GM12801 (cell line): ENCODE data around the gene HTT-AS.

ENCODE experiments used
- TF ChIP-seq, protein P1 (sequence below): IDR thresholded peaks from one replicate; pipeline ENCODE4 v1.5.1; 2011; ENCODE audit warnings: control low read depth; ENCODE audit not compliant: insufficient read length; ENCODE audit errors: extremely low read depth

HTT-AS gene

DNA sequence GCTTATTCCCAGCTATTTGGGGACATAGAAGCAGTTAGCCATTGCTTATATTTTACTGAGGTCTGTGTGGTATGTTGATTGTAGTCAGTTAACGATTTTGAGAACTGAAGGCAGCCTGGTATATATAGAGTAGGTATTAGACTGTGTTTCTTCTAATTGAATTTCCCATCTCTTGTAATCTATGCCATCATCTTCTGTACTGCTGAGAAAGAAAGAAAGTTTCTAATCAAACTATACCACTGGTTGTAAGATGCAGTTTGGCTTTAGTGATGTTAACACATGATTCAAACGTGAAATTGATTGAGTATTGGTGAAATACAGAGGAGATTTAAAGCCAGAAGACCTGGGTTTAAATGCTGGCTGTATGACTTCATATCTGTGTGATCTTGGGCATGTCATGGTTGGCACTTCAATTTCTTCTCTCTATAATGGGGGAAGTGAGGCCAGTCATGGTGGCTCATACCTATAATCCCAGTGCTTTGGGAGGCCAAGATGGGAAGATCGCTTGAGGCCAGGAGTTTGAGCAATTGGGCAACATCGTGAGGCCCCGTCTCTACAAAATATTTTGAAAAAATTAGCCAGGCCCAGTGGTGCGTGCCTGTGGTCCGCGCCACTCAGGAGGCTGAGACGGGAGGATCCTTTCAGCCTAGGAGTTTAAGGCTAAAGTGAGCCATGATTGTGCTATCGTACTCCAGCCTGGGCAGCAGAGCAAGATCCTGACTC is 11.8 kb upstream of the HTT-AS start:
- TF ChIP-seq, protein P1, sequence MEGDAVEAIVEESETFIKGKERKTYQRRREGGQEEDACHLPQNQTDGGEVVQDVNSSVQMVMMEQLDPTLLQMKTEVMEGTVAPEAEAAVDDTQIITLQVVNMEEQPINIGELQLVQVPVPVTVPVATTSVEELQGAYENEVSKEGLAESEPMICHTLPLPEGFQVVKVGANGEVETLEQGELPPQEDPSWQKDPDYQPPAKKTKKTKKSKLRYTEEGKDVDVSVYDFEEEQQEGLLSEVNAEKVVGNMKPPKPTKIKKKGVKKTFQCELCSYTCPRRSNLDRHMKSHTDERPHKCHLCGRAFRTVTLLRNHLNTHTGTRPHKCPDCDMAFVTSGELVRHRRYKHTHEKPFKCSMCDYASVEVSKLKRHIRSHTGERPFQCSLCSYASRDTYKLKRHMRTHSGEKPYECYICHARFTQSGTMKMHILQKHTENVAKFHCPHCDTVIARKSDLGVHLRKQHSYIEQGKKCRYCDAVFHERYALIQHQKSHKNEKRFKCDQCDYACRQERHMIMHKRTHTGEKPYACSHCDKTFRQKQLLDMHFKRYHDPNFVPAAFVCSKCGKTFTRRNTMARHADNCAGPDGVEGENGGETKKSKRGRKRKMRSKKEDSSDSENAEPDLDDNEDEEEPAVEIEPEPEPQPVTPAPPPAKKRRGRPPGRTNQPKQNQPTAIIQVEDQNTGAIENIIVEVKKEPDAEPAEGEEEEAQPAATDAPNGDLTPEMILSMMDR: no peak

DNA sequence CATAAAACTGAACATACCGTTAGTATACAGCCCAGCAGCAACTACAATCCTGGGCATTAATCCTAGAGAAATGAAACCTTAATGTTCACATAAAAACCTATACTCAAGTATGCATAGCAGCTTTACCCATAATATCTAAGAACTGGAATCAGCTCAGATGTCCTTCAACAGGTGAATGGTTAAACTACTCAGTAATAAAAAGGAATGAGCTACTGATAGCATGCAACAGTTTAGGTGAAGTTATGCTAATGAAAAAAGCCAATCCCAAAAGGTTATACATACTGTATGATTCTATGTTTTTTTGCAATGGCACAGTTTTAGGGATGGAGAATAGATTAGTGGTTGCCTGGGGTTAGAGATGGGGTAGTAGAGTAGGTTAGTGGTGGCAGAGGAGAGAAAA is 9.4 kb upstream of the HTT-AS start:
- TF ChIP-seq, protein P1: no peak

DNA sequence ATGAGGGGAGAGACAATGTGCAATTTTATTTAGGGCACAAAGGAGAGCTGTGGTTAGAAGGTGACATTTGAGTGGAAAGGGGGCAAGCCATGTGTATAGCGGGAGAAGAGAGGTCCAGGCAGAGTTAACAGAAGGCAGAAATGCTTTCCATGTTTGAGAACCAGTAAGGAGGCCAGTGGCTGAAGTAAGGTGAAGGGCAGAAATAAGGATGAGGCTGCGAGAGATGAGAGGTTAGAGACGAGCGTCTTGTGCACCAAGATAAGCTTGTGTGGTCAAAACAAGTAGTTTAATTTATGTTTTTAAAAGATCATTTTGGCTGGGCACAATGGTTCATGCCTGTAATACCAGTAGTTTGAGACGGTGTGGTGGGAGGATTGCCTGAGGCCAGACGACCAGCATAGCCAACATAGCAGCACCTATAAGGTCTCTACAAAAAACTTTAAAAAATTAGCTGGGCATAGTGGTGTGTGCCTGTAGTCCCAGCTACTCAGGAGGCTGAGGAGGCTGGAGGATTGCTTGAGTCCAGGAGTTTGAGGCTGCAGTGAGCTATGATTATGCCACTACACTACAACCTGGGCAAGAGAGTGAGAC is 8.7 kb upstream of the HTT-AS start:
- TF ChIP-seq, protein P1: no peak

DNA sequence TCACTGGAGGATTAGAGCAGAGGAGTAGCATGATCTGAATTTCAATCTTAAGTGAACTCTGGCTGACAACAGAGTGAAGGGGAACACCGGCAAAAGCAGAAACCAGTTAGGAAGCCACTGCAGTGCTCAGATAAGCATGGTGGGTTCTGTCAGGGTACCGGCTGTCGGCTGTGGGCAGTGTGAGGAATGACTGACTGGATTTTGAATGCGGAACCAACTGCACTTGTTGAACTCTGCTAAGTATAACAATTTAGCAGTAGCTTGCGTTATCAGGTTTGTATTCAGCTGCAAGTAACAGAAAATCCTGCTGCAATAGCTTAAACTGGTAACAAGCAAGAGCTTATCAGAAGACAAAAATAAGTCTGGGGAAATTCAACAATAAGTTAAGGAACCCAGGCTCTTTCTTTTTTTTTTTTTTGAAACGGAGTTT is 5.4 kb upstream of the HTT-AS start:
- TF ChIP-seq, protein P1: no peak

DNA sequence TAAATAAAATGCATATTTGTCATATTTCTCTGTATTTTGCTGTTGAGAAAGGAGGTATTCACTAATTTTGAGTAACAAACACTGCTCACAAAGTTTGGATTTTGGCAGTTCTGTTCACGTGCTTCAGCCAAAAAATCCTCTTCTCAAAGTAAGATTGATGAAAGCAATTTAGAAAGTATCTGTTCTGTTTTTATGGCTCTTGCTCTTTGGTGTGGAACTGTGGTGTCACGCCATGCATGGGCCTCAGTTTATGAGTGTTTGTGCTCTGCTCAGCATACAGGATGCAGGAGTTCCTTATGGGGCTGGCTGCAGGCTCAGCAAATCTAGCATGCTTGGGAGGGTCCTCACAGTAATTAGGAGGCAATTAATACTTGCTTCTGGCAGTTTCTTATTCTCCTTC is 3.5 kb upstream of the HTT-AS start:
- TF ChIP-seq, protein P1: no peak

DNA sequence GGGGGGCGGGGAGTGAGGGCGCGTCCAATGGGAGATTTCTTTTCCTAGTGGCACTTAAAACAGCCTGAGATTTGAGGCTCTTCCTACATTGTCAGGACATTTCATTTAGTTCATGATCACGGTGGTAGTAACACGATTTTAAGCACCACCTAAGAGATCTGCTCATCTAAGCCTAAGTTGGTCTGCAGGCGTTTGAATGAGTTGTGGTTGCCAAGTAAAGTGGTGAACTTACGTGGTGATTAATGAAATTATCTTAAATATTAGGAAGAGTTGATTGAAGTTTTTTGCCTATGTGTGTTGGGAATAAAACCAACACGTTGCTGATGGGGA is 1.3 kb upstream of the HTT-AS start:
- TF ChIP-seq, protein P1: no peak

DNA sequence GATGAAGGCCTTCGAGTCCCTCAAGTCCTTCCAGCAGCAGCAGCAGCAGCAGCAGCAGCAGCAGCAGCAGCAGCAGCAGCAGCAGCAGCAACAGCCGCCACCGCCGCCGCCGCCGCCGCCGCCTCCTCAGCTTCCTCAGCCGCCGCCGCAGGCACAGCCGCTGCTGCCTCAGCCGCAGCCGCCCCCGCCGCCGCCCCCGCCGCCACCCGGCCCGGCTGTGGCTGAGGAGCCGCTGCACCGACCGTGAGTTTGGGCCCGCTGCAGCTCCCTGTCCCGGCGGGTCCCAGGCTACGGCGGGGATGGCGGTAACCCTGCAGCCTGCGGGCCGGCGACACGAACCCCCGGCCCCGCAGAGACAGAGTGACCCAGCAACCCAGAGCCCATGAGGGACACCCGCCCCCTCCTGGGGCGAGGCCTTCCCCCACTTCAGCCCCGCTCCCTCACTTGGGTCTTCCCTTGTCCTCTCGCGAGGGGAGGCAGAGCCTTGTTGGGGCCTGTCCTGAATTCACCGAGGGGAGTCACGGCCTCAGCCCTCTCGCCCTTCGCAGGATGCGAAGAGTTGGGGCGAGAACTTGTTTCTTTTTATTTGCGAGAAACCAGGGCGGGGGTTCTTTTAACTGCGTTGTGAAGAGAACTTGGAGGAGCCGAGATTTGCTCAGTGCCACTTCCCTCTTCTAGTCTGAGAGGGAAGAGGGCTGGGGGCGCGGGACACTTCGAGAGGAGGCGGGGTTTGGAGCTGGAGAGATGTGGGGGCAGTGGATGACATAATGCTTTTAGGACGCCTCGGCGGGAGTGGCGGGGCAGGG is 711 bp upstream of the HTT-AS start:
- TF ChIP-seq, protein P1: no peak
